Amniotic stem cell (primary cell): ENCODE results near the gene KCTD7.
"Not testable (repeated sequence)": the region's sequence is repeated elsewhere in the genome, so short reads cannot be mapped to it uniquely, and the experiment has no call there.

Source experiments
- DNase-seq: peaks from one replicate; lab custom pipeline; 2025; lab: John Stamatoyannopoulos, UW

The KCTD7 gene

GRCh38 chr7:66628361-66629221, at the start of gene KCTD7:
TSS of gene KCTD7 (plus strand) at chr7:66628881. CDS start at chr7:66629065, 184 bp downstream.
- DNase-seq, result peak; percentile 94

GRCh38 chr7:66580380-66580779, 48.3 kb upstream of the KCTD7 start:
- DNase-seq, result not testable (repeated sequence)

GRCh38 chr7:66582816-66583489, 45.7 kb upstream of the KCTD7 start:
- not testable (repeated sequence) for DNase-seq

- no peak for DNase-seq
These were observed 45.1 kb upstream of the KCTD7 start for GRCh38 chr7:66583490-66584110.

GRCh38 chr7:66586181-66586580, 42.5 kb upstream of the KCTD7 start:
- no peak for DNase-seq

GRCh38 chr7:66588226-66588625, 40.5 kb upstream of the KCTD7 start:
- peak; percentile 4 for DNase-seq

- not testable (repeated sequence) for DNase-seq
These were observed 39.7 kb upstream of the KCTD7 start for GRCh38 chr7:66588856-66589570.

- peak; percentile 42 for DNase-seq
These were observed 38.2 kb upstream of the KCTD7 start for GRCh38 chr7:66590302-66591057.

GRCh38 chr7:66591058-66591798, 37.5 kb upstream of the KCTD7 start:
- DNase-seq, result not testable (repeated sequence)

GRCh38 chr7:66591799-66592596, 36.7 kb upstream of the KCTD7 start:
- DNase-seq, result peak; percentile 83

- not testable (repeated sequence) for DNase-seq
These were observed 36.0 kb upstream of the KCTD7 start for GRCh38 chr7:66592597-66593146.

GRCh38 chr7:66594082-66594481, 34.6 kb upstream of the KCTD7 start:
- DNase-seq, result not testable (repeated sequence)

GRCh38 chr7:66597461-66597860, 31.2 kb upstream of the KCTD7 start:
- DNase-seq, result no peak

- DNase-seq, result no peak
These were observed 26.5 kb upstream of the KCTD7 start for GRCh38 chr7:66602159-66602558.

GRCh38 chr7:66604198-66604597, 24.5 kb upstream of the KCTD7 start:
- DNase-seq, result no peak

- not testable (repeated sequence) for DNase-seq
These were observed 22.0 kb upstream of the KCTD7 start for GRCh38 chr7:66606540-66607291.

GRCh38 chr7:66609176-66609575, 19.5 kb upstream of the KCTD7 start:
- DNase-seq, result no peak

GRCh38 chr7:66614596-66614995, 14.1 kb upstream of the KCTD7 start:
- not testable (repeated sequence) for DNase-seq

GRCh38 chr7:66615699-66616098, 13.0 kb upstream of the KCTD7 start:
- no peak for DNase-seq
